ENCODE measurements around the gene SULT2A1. TPM values are rescaled to one million over a fixed set of nuclear protein-coding genes. Genes with fewer than 3 reads are reported as not detected.

SULT2A1 gene
- total RNA-seq, 1 experiment from 2014 or later = 0.27 TPM

GRCh38 chr19:47901370-47901769, 15.3 kb upstream of the SULT2A1 start:
- no peaks in the 10 kb centered on the region for H3K4me1 ChIP-seq (ENCODE audit: control insufficient read depth in 1 of 2, insufficient read depth in 2 of 2, low read length in 2 of 2)

GRCh38 chr19:47899335-47899734, 13.2 kb upstream of the SULT2A1 start:
- DNase-seq (ENCODE audit: low read depth, low spot score) = no peak
- POLR2A ChIA-PET = no interaction called here
- intact Hi-C loops (cut with micrococcal nuclease) = no loop called here

More at GRCh38 chr19:47901370-47901769, 15.3 kb upstream of the SULT2A1 start:
- Histone ChIP-seq H3K4me2 (ENCODE audit: low read length) (no peak overlapping the region), H3K36me3 (ENCODE audit: control insufficient read depth in 1 of 2, insufficient read depth in 2 of 2, low read length in 2 of 2) (no peaks in the 10 kb centered on the region), H3K9ac (ENCODE audit: low read length) (no peak overlapping the region), H3K27me3 (ENCODE audit: insufficient read depth, low read length) (no peaks in the 10 kb centered on the region), H3K9me3 (ENCODE audit: control insufficient read depth in 1 of 2, insufficient read depth in 1 of 2, low read depth in 1 of 2, low read length in 2 of 2) (peaks cover 0 to under 1% of the 10 kb centered on the region in 2 experiments; a peak in 1 of 4 replicates), H4K20me1 (ENCODE audit: insufficient read depth) (no peaks in the 10 kb centered on the region), H3K9me2 (ENCODE audit: insufficient read depth) (no peaks in the 10 kb centered on the region), H2AFZ (ENCODE audit: low read depth, low read length, poor library complexity, severe bottlenecking) (no peak overlapping the region), H3K27ac (ENCODE audit: low read depth, low read length) (no peak overlapping the region), H3K4me3 (replicated peaks in 1 of 2; ENCODE audit: low read depth in 1 of 2, low read length in 2 of 2) (no peak overlapping the region), H3K79me2 (ENCODE audit: insufficient read depth, low read length) (no peaks in the 10 kb centered on the region)
- no peak for ATAC-seq
- intact Hi-C loops (cut with micrococcal nuclease) = no loop called here
- no peak for DNase-seq (ENCODE audit: low read depth, low spot score)
- RAD21 ChIA-PET (ENCODE audit: low non-redundant PET in 1 of 2, low total read pairs in 2 of 2, uncharacterized antibody in 2 of 2, unreplicated experiment in 2 of 2) = no interaction called here
- POLR2A ChIA-PET = no interaction called here
- TF ChIP-seq MAX (IDR thresholded peaks at IDR 0.05) = no peak
- CTCF ChIA-PET = no interaction called here
- no TSS peak for BruUV-seq (replicated peaks)

More at GRCh38 chr19:47899335-47899734, 13.2 kb upstream of the SULT2A1 start:
- Histone ChIP-seq H3K9me3 (ENCODE audit: control insufficient read depth in 1 of 2, insufficient read depth in 1 of 2, low read depth in 1 of 2, low read length in 2 of 2) (peaks cover 0 to 4% of the 10 kb centered on the region in 2 experiments; a peak in 1 of 4 replicates), H3K9ac (ENCODE audit: low read length) (no peak overlapping the region), H3K4me3 (replicated peaks in 1 of 2; ENCODE audit: low read depth in 1 of 2, low read length in 2 of 2) (no peak overlapping the region), H3K9me2 (ENCODE audit: insufficient read depth) (no peaks in the 10 kb centered on the region), H3K27me3 (ENCODE audit: insufficient read depth, low read length) (no peaks in the 10 kb centered on the region), H2AFZ (ENCODE audit: low read depth, low read length, poor library complexity, severe bottlenecking) (no peak overlapping the region), H3K4me1 (ENCODE audit: control insufficient read depth in 1 of 2, insufficient read depth in 2 of 2, low read length in 2 of 2) (no peaks in the 10 kb centered on the region), H3K4me2 (ENCODE audit: low read length) (no peak overlapping the region), H4K20me1 (ENCODE audit: insufficient read depth) (no peaks in the 10 kb centered on the region), H3K27ac (ENCODE audit: low read depth, low read length) (no peak overlapping the region), H3K79me2 (ENCODE audit: insufficient read depth, low read length) (no peaks in the 10 kb centered on the region), H3K36me3 (ENCODE audit: control insufficient read depth in 1 of 2, insufficient read depth in 2 of 2, low read length in 2 of 2) (no peaks in the 10 kb centered on the region)
- ChIA-PET RAD21 (ENCODE audit: low non-redundant PET in 1 of 2, low total read pairs in 2 of 2, uncharacterized antibody in 2 of 2, unreplicated experiment in 2 of 2) (interaction anchor here in 1 of 2 experiments (0.7 kb wide), 1 partner anchor 89 kb away, joined by 3 read pairs; no protein-coding TSS in a partner anchor), CTCF (no interaction called here)
- BruUV-seq (replicated peaks) = no TSS peak
- TF ChIP-seq SRF (IDR thresholded peaks at IDR 0.05; ENCODE audit: low read depth) (no peak), SIN3A (IDR thresholded peaks at IDR 0.05; ENCODE audit: low read depth) (no peak), TCF7L2 (IDR thresholded peaks at IDR 0.05; ENCODE audit: borderline replicate concordance, extremely low read depth, insufficient read depth, insufficient read length) (no peak), EZH2 (IDR thresholded peaks at IDR 0.05) (no peak), RAD21 (IDR thresholded peaks at IDR 0.05; ENCODE audit: low read depth) (no peak), EGR1 (IDR thresholded peaks at IDR 0.05; ENCODE audit: low read depth) (no peak), POLR2AphosphoS5 (IDR thresholded peaks at IDR 0.05; ENCODE audit: low read depth, low read length) (no peak), CTCF (IDR thresholded peaks at IDR 0.05 in 2 of 3, conservative IDR thresholded peaks at IDR 0.05 in 1 of 3; ENCODE audit: borderline replicate concordance in 1 of 3, insufficient read depth in 1 of 3, low read depth in 2 of 3, low read length in 2 of 3) (no peak), EZH2phosphoT487 (IDR thresholded peaks at IDR 0.05; ENCODE audit: borderline replicate concordance) (no peak), REST (IDR thresholded peaks at IDR 0.05; ENCODE audit: low read depth) (no peak), CEBPB (IDR thresholded peaks at IDR 0.05; ENCODE audit: low read depth) (no peak), SP1 (IDR thresholded peaks at IDR 0.05; ENCODE audit: low read depth) (no peak)
- no peak for ATAC-seq
